Jurkat, Clone E6-1 (cell line): ENCODE results near the gene SFMBT2.
"Not testable (repeated sequence)": the region's sequence is repeated elsewhere in the genome, so short reads cannot be mapped to it uniquely, and the experiment has no call there.

Experiments used
- DNase-seq: peaks from one replicate; pipeline ENCODE4 v3.0.0-alpha.2; 2011; ENCODE audit warnings: low read depth, low spot score
- H3K4me3 ChIP-seq: 2 replicates; pipeline ENCODE4 v1.5.1; 2011; ENCODE audit warnings: mild to moderate bottlenecking, low read length, control low read depth, moderate library complexity

The SFMBT2 gene

DNA sequence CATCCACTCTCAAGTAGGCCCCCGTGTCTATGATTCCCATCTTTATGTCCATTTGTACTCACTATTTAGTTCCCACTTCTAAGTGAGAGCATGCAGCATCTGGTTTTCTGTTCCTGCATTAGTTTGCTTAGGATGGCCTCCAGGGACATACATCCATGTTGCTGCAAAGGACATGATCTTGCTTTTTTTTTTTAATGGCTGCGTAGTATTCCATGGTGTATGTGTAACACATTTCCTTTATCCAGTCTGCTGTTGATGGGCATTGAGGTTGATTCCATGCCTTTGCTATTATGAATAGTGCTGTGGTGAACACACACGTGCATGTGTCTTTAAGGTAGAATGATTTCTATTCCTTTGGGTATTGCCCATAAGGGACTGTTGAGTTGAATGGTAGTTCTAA lies 67.8 kb downstream of the SFMBT2 start:
- no peak for DNase-seq
- H3K4me3 ChIP-seq = no peak overlapping the region

DNA sequence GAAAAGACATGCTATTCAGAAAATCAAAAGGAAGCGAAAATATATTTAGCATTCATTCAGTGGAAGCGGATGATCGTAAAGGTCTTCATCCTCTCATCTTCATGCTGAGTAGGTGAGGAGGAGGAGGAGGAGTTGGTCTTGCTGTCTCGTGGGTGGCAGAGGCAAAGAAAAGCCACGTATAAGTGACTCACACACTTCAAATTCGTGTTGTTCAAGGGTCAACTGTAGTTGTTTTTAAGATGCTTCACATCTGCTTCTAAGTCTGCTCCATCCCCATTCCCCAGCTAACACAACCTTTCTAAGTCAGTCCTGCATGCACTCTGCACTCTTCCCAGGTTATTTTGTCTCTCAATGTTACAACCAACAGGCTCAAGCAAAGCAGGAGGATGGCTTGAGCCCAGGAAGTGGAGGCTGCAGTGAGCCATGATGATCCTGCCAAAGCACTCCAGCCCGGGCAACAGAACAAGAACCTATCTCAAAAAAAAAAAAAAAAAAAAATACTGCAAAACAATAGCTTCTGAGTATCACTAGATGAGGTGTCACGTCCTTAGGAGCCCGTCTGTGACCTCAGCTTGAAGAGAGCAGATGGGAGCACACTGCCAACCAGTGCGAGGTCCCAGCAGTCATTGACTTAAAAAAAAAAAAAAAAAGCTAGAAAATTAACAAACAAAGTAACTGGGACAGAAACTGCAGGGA lies 70.5 kb downstream of the SFMBT2 start:
- no peak overlapping the region for H3K4me3 ChIP-seq
- DNase-seq = no peak

DNA sequence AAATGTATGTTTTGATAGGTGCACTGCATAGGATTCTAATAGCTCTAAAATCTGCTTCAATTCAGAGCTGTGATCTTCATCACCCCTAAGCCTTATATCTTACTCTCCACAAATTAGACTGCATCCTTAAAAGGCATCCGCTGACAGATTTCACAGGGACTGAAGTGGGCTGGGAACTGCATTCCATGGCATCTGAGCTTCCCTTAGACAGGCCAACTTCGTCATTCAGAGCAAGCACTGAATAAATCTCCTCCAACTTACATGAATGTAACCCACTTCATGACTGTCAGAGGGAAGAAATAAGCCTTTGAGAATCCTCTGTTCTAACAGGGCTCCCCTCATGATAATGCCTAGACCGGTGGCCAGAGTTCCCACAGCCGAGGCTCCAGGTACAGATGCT lies 71.3 kb downstream of the SFMBT2 start:
- no peak for DNase-seq
- H3K4me3 ChIP-seq = no peak overlapping the region

DNA sequence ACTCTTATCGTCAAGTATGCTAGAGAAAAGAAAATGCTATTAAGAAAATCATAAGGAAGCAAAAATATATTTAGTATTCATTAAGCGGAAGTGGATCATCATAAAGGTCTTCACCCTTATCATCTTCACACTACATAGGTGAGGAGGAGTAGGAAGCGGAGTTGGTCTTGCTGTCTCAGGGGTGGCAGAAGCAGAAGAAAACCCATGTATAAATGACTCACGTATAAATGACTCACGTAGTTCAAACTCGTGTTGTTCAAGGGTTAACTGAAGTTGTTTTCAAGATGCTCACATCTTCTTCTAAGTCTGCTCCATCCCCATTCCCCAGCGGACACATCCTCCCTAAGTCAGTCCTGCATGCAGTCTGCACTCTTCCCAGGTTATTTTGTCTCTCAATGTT lies 72.4 kb downstream of the SFMBT2 start:
- DNase-seq = no peak
- H3K4me3 ChIP-seq = no peak overlapping the region

DNA sequence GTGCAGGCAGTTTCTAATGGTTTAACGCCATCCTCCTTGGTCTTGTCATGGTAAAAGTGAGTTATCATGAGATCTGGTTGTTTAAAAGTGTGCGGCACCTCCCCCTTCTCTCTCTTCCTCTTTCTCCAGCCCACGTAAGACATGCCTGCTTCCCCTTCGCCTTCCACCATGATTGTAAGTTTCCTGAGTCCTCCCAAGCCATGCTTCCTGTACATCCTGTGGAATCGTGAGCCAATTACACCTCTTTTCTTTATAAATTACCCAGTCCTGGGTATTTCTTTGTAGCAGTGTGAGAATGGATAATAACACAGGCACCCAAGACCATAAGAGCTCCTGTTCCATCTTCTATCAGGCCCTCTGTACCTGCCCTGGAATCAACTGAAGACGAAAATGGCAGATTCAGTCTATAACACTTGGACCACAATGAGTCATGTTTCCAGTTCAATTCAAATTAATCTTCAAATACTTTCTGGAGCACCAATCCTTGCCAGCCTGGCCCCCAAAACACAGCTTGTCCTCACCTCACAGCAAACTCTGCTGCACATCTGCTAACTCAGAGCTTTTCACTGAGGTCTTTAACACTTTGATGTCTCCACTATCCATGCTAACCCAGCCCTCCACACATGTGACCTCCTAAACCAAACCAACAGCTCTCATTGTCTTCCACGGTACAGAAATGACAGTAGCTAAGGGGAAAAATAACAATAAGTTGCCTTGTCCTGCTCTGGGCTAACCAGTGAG lies 73.2 kb downstream of the SFMBT2 start:
- DNase-seq = no peak
- no peak overlapping the region for H3K4me3 ChIP-seq

DNA sequence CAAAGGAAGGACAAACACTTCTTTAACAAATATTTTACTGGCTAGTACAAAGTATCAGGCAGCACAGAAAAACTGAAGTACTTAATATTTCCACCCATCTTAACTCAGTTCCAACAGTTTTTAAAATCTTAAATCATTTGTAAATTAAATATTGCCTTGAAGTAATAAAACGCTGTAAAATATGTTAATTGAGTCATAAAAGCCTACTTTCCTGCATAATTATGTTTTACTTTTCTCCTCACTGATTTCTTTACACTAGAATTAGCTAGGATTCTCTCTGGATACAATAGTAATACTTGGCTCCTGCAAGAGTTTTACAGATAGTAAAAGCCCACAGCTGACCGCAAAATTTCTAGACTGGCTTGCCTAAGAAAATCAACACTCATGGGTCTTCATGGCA lies 74.9 kb downstream of the SFMBT2 start:
- no peak overlapping the region for H3K4me3 ChIP-seq
- no peak for DNase-seq

DNA sequence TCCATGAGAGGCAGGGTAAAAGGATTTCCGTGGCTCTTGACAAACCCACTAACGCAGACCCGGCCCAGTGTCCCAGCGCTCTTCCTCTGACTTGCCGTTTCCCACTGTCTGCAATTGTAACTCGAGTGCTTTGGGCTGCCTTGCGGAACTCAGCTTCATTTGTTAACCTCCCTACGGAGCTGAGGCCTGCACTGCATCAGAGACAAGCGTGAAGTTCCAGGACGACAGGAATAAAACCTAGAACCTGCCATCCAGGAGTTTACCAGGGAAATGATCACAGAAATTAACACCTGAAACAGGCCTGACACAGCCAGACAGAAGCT lies 76.2 kb downstream of the SFMBT2 start:
- DNase-seq = no peak
- no peak overlapping the region for H3K4me3 ChIP-seq

DNA sequence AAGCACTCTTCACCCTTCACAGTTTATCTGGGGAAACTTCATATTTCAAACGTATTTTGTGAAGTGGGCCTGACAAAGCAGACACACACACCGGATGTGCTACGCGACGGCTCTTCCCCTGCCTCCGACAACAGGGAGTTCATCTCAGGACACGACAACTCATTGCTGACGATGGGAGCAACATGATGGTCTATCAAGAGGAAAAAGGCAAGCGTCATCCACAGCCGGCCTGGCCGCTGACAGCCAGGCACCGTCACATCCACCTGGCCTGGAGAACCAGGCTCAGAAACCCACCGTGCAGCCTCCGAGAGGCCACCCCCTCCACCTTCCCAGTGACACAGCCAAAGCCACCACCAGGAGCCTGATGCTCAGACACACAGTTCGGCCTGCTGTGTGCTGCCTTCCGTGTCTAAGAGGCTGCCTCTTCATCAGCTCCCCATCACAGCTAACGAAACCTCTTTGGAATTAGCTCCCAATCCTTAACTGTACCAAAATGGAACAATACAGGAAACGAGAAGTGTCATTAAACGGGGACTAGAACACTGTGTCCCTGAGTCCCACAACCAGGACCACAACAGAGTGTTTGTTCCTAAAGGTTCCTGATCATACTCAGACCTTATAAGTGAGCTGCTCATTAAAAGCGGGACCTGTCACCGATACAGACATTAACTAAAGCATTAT lies 76.7 kb downstream of the SFMBT2 start:
- DNase-seq = no peak
- no peak overlapping the region for H3K4me3 ChIP-seq

DNA sequence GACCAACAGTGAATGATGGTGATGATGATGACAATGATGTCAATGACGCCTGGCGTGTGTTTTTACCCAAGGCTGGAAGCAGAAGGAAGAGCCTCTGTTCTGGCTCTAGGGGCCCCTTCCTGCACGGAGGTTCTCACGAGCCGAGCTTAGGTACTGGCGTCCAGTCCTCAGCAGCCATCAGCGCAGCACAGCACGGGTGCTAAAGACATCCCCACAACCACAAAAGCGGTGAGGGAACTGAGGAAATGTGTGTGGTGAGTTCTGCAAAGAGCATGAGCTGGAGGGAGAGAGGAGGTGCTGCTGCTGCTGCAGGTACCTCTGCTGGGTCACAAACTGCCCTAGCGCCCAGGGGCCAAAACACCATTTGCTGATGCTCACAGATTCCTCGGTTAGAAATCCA lies 81.6 kb downstream of the SFMBT2 start:
- H3K4me3 ChIP-seq = no peak overlapping the region
- DNase-seq = no peak

DNA sequence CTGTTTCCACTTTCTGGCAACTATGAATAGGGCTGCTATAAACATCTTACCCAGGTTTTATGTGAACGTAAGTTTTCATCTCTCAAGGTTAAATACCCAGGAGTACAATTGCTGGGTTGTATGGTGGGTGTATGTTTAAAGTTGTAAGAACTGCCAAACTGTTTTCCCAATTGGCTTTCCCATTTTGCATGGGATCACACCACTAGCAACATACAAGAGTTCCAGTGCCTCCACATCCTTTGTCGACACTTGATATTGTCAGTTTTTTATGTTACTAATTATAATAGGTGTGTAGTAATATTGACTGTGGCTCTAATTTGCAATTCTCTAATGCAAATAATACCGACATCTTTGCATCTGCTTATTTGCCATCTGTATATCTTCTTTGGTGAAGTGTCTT lies 82.9 kb downstream of the SFMBT2 start:
- no peak for DNase-seq
- H3K4me3 ChIP-seq = no peak overlapping the region

DNA sequence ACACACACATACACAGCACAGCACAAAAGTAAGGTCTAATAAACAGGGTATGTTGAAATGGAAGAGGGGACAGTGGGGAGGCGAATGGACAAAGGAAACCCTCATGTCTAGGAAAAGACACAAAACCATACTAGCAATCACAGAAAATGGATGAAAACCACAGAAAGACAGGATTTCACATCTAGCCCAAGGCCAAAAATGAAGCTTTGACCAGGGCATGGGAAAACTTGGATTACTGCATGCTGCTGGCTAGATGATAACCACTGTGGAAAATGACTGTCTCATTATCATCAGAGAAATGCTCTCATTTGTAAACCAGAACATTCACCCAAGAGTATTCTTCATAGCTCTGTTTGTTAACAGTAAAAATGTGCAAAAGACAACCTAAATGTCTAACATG lies 88.2 kb downstream of the SFMBT2 start:
- H3K4me3 ChIP-seq = no peak overlapping the region
- no peak for DNase-seq

DNA sequence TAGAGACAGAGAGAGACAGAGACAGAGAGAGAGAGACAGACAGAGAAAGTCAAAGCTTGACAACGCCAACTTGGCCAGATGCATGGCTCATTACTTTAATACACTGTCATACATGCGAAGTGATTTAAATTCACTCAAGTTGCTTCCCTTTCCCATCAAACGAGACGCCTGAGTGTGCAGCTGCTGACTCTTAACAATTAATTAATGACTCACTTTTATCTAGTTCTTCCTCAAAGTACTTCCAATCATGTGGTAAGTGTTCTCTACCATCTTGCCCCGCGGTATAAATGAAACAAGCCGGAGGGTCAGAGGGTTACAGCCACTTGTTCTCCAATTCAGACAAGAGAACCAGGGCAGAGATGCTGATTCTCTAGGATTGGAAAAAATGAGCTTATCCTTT lies 90.8 kb downstream of the SFMBT2 start:
- no peak overlapping the region for H3K4me3 ChIP-seq
- DNase-seq = no peak

DNA sequence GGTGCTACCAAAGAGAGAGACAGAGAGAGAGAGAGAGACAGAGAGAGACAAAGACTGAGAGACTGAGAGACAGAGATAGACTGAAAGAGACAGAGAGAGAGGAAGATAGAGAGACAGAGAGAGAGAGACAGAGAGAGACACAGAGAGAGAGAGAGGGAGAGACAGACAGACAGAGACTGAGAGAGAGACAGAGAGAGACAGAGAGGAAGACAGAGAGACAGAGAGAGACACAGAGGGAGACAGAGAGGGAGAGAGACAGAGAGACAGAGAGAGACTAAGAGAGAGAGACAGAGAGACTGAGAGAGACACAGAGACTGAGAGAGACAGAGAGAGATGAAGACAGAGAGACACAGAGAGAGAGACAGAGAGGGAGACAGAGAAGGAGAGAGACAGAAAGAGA lies 91.2 kb downstream of the SFMBT2 start:
- DNase-seq = no peak
- no peak overlapping the region for H3K4me3 ChIP-seq

DNA sequence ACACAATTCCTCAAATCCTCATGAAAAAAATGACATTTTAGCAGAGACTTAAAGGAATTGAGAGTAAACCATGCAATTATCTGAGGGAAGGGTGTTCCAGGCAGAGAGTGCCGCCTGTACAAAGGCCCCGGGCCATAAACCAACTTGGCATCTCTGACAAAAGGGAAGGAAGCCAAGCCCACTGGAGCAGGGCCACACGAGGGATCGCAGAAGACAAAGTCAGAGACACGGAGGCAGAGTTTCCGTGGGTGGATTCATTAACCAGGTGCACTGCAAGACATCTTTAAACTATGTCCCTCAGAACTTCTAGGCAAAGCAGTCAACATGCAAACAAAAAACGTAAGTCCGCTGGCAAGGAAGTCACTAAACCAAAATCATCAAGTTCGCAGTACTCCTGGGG lies 92.0 kb downstream of the SFMBT2 start:
- no peak for DNase-seq
- no peak overlapping the region for H3K4me3 ChIP-seq

DNA sequence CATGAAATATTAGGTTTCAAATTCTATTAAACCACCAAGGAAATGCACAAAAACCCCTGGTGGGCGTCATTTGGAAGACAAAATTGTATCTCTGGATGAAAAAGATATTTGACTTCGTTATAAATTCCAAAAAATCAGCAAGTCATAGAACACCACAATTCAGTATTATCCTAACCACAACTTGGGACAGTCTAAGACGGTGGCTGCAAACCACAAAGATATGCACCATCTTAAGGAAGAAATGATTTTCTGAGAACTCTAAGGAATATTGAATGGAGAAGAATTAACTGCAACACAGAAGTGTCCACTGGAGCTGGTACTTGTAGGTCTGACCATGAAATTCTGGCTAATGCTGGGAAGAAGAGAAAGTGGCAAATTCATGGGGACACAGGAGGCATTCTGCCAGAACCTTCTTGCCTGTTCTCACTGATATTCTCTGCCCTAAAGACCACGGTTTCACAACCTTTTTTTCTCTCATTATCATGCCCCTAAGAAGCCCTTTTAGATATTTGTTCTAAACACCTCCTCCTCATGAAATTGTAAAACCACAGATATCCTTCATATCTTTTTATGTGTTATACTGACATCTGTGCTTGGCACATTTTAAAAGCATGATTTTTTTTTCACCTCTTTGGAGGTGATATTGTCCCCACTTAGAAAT lies 92.9 kb downstream of the SFMBT2 start:
- H3K4me3 ChIP-seq = no peak overlapping the region
- no peak for DNase-seq

DNA sequence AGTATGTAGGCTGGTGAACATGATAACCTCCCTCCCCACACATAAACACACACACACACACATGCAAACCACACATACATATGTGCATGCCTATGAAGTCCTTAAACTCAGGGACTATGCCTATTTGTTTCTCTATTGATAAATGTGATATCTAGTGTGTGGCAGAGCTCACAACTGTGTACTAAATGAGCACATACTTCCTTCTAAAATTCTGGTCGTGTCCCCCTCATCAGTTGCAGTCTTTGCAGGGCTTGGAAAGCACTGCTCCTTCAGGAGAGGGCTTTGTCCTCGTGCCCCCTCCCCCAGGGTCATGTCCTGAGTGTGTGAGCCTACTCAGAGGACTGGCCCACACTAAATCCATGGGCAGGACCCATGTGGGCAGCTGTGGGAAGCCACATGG lies 94.0 kb downstream of the SFMBT2 start:
- DNase-seq = no peak
- no peak overlapping the region for H3K4me3 ChIP-seq

DNA sequence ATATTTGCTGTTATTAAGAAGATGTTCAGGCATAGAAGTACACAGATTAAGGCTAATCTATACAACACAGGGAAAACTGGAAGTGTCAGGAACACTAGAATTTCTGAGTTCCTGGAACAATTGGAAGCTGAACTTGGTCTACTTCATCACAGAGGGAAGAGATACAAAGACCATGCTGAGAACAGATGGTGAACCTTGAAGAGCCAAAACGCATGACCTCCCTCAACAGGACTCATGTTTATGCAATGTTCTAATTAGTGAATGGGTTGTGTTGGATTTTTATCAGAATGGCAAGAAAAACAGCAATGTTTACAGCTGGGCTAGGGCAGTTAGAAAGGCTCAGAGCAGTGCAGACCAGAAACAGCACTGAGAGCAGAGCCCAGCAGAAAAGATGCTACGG lies 94.9 kb downstream of the SFMBT2 start:
- DNase-seq = no peak
- H3K4me3 ChIP-seq = no peak overlapping the region

DNA sequence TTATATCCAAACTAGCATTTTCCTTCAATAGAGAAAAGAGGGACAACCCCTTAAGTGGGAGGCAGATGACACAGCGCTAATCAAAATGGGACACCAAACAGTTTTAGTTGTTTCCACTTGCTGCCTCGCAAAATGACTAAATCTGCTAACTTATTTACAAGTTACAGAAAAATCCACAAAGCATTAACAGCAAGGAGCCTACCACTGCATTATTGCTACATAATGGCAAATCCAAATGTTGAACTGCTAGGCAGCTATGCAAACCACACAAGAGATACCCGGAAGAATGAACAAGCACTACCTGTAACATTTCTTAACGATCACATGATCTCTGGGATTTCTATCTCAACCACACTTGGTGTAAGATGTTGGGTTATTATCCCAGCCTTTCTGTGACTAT lies 96.7 kb downstream of the SFMBT2 start:
- no peak for DNase-seq
- no peak overlapping the region for H3K4me3 ChIP-seq

DNA sequence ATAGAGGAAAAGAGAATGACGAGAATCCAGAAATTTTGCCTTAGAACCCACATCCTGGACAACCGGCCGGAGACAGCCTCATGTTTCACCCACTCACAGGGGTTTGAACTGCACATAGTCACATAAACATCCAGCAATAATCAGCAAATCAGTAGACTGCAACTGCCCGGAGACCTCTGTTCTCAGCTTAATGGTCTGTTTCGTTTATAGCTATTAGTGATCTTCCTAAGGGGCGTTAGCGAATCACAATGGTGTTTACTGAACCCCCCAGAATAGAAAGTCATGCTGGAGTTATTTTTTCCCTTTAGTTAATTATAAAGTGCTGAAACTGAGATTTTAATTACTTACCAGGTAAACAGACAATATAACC lies 98.4 kb downstream of the SFMBT2 start:
- no peak overlapping the region for H3K4me3 ChIP-seq
- no peak for DNase-seq

DNA sequence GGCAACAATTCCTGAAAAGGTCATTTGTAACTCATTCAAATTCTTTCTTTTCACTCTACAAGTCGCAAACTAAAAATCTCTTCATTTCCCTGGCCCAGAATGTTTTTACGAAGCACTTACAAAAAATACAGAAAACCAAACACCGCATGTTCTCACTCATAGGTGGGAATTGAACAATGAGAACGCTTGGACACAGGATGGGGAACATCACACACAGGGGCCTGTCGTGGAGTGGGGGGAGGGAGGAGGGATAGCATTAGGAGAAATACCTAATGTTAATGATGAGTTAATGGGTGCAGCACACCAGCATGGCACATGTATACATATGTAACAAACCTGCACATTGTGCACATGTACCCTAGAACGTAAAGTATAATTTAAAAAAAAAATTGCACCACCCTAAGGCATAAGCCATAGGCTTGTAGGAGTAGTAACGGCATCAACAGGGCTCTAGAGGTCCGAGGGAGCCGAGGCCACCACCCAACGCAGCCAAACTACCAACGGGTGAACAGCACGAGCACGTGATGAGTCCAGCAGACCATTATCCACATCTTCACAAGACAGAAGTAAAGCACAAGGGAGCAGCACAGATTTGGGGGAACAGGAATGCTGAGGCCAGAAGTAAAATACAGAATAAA lies 98.9 kb downstream of the SFMBT2 start:
- not testable (repeated sequence) for H3K4me3 ChIP-seq, DNase-seq
